H7 (cell line): Measurements from ENCODE around the gene PMCH. TPM values are rescaled to one million over a fixed set of nuclear protein-coding genes. Genes with fewer than 3 reads are reported as not detected.
"Not testable (repeated sequence)": the region's sequence is repeated elsewhere in the genome, so short reads cannot be mapped to it uniquely, and the experiment has no call there.

Experiments used
- DNase-seq: peaks from one replicate; pipeline ENCODE4 v3.0.0; 2012
- H3K27me3 ChIP-seq: 2 replicates; pipeline ENCODE4 v1.6.0; 2011; ENCODE audit warnings: mild to moderate bottlenecking, low read length; ENCODE audit not compliant: control insufficient read depth, insufficient read depth
- H3K36me3 ChIP-seq: replicated peaks from 2 replicates; pipeline ENCODE4 v1.5.1; 2011; ENCODE audit warnings: low read length; ENCODE audit not compliant: control insufficient read depth, insufficient read depth
- H3K4me3 ChIP-seq: 2 replicates; pipeline ENCODE4 v1.5.1; 2011; ENCODE audit warnings: low read depth, mild to moderate bottlenecking, control low read depth, low read length, moderate library complexity; ENCODE audit not compliant: insufficient read depth
- total RNA-seq: library from RNA; depleted of rRNA; stranded (reverse); fragments of >200 nt; shearing (Covaris generic); gene quantifications from 2 replicates; pipeline ENCODE4 v1.2.3, GENCODE V29; 2014; rRNA removed

Gene PMCH
- not detected in 2 replicates for total RNA-seq

- DNase-seq, result no peak
- H3K36me3 ChIP-seq, result no peaks in the 10 kb centered on the region
- no peaks in the 10 kb centered on the region for H3K27me3 ChIP-seq
- no peak within 1 kb of the TSS for H3K4me3 ChIP-seq
These were observed at the start of gene PMCH for GRCh38 chr12:102197789-102198188. Gene PMCH (minus strand): TSS chr12:102197833. CDS start chr12:102197770, 63 bp downstream.

GRCh38 chr12:102240859-102241258 is 43.2 kb upstream of the PMCH start:
- H3K27me3 ChIP-seq, DNase-seq, H3K36me3 ChIP-seq, H3K4me3 ChIP-seq: not testable (repeated sequence)

DNA sequence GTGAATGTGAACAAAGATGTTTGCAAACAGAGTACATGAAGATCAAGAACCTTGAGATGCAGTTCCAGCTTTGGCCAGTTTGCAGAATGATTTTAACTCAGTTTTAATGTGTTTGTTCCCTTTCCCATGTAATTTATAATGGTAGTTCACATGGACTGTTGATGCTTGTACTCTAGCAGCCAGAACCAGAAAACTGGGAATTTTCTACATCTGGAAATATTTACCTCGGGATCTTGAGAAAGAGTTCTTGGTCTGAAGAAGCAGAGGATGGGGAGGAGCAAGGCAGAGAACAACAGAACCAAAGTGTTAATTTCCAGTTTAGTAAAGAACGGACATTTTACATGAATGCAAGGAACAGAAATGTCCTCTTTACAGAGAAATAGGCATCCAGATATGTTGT is 37.0 kb upstream of the PMCH start:
- Histone ChIP-seq H3K27me3 (no peaks in the 10 kb centered on the region), H3K36me3 (no peaks in the 10 kb centered on the region), H3K4me3 (no peak overlapping the region)
- no peak for DNase-seq

- Histone ChIP-seq H3K4me3 (no peak overlapping the region), H3K27me3 (no peaks in the 10 kb centered on the region), H3K36me3 (no peaks in the 10 kb centered on the region)
- no peak for DNase-seq
These were observed 34.8 kb upstream of the PMCH start for GRCh38 chr12:102232446-102232845.

DNA sequence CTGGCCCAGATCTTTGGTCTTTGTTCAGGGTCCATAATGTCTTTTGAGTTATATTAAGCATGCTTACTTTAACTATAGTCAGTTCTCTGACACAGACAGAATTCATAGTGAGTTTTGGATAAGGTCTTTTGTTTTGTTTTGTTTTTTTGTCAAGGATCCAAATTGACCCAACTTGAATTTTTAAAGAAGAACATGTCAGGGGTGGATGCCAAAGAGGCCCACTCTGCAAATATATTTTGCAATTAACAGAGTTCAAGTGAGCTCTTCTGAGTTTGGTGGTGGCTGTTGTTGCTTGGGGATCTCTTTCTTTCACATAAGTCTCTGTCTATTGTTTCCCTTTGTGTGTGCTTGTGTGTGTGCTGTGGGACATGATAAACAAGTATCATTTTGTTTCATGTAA is 34.4 kb upstream of the PMCH start:
- no peak for DNase-seq
- no peaks in the 10 kb centered on the region for H3K36me3 ChIP-seq
- no peaks in the 10 kb centered on the region for H3K27me3 ChIP-seq
- H3K4me3 ChIP-seq, result no peak overlapping the region

DNA sequence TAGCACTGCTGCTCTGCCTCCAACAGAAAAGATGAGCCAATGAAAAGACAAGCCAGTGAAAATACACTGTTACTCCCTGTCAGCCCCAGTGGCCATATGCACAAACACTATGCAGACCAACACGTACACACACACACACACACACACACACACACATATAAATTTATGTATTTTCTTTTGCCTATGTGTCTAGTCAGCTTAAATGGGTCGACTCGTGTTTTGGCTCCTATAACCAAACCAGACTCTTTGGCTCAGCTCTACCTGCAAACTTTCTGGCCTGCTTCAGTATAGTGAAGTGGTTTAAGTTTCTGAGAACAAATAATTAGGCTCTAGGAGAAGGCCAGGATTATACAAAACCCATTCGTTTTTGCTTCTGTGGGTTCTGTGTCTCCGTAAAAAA is 30.3 kb upstream of the PMCH start:
- no peak for DNase-seq

GRCh38 chr12:102220736-102221135 is 23.1 kb upstream of the PMCH start:
- no peaks in the 10 kb centered on the region for H3K36me3 ChIP-seq
- no peak for DNase-seq
- H3K27me3 ChIP-seq, result no peaks in the 10 kb centered on the region
- H3K4me3 ChIP-seq, result no peak overlapping the region

More for the DNA sequence above, 30.3 kb upstream of the PMCH start:
- Histone ChIP-seq H3K36me3 (no peaks in the 10 kb centered on the region), H3K27me3 (no peaks in the 10 kb centered on the region), H3K4me3 (no peak overlapping the region)

DNA sequence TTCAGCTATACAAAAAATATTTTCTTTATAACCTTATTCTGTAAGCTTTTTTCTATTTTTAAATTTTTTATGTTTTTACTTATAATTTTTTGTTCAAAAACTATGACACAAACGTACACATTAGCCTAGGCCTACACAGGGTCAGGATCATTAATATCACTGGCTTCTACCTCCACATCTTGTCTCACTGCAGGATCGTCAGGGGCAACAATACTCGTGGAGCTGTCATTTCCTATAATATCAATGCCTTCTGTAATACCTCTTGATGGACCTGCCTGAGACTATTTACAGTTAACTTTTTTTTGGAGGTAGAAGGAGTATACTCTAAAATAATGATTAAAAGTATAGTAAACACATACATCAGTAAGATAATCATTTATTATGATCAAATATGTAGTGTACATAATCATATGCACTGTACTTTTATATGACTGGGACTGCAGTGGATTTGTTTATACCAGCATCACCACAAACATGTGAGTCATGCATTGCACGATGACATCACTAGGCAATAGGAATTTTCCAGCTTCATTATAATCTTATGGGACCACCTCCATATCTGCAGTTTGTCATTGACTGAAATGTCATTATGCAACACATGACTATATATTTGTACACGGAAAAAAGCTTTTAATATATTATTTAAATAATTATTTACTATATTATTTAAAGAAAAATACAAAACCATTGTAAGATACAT is 18.5 kb upstream of the PMCH start:
- no peaks in the 10 kb centered on the region for H3K36me3 ChIP-seq
- no peak for DNase-seq
- no peaks in the 10 kb centered on the region for H3K27me3 ChIP-seq
- H3K4me3 ChIP-seq, result no peak overlapping the region

DNA sequence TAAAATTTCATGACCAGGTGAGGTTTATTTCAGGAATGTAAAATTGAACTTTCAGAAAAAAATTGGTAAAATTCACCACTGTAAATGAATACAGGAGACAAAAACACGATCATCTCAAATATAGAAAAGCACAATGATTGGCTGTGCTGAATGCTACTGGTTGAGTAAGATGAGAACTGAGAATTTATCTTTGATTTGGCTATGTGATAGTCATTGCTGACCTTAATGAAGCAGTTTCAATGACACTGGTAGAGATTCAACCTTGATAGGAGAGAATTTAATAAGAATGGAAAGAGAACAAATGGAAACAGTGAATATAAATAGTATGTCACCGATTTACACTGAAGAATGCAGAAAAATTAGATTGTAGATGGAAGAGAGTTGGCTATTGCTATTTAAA is 6.4 kb upstream of the PMCH start:
- no peak for DNase-seq
- Histone ChIP-seq H3K36me3 (peaks cover 3% of the 10 kb centered on the region; the same call in 1 of the 2 replicates), H3K4me3 (no peak overlapping the region), H3K27me3 (no peaks in the 10 kb centered on the region)

DNA sequence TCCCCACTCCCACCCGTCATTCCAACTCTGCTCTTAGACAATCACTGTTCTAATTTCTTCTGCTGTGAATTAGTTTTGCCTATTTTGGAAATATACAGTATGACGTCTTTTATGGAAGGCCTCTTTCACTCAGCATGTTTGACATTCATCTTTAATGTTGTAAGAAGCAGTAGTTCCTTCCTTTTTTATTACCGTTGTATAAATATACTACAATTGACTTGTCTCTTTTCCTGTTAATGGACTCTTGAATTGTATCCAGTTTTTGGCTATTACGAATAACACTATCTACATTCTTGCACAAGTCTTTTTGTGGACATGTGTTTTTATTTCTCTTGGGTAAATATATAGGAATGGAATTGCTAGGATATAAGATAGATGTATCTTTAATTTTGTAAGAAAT is 4.9 kb upstream of the PMCH start:
- DNase-seq, result no peak
- peaks cover 2% of the 10 kb centered on the region; the same call in 1 of the 2 replicates for H3K36me3 ChIP-seq
- no peak overlapping the region for H3K4me3 ChIP-seq
- H3K27me3 ChIP-seq, result no peaks in the 10 kb centered on the region

DNA sequence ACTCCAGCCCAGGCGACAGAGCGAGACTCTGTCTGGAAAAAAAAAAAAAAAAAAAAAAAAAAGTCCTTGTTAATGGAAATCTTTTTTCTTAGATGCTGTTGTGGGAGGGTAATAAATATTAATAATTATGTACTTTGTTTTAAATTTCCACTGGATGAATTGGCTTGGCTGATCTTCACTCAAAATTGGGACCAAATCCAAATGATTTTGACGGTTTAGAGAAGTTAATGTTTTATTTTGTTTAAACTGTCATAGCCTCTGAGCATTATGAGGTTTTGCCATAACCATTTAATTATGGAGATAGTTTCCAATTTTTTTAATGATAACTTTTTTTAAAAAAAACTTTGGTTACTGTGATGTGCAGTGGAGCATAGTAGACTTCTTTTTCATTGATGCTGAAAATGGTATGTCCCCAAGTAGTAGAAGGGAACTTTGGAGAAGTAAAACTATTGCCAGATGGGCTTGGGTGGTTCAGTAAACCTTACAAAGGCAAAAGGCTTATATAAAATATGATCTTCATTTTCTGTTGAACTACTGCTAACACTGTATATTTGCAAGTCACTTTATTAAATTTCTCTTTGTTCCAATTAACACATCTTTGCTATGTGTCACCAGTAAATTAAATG is 3.9 kb upstream of the PMCH start:
- H3K27me3 ChIP-seq, result no peaks in the 10 kb centered on the region
- no peak for DNase-seq
- no peak overlapping the region for H3K4me3 ChIP-seq
- H3K36me3 ChIP-seq, result 0 out of 2 replicates have a peak, but pooled peaks cover 2% of the 10 kb centered on the region

- Histone ChIP-seq H3K4me3 (no peak overlapping the region), H3K36me3 (no peaks in the 10 kb centered on the region), H3K27me3 (no peaks in the 10 kb centered on the region)
- no peak for DNase-seq
These were observed 1.8 kb downstream of the PMCH start for GRCh38 chr12:102195826-102196225.

GRCh38 chr12:102182635-102183034 is 15.0 kb downstream of the PMCH start:
- no peaks in the 10 kb centered on the region for H3K27me3 ChIP-seq
- no peak overlapping the region for H3K4me3 ChIP-seq
- H3K36me3 ChIP-seq, result 0 out of 2 replicates have a peak, but pooled peaks cover 1% of the 10 kb centered on the region
- DNase-seq, result no peak

DNA sequence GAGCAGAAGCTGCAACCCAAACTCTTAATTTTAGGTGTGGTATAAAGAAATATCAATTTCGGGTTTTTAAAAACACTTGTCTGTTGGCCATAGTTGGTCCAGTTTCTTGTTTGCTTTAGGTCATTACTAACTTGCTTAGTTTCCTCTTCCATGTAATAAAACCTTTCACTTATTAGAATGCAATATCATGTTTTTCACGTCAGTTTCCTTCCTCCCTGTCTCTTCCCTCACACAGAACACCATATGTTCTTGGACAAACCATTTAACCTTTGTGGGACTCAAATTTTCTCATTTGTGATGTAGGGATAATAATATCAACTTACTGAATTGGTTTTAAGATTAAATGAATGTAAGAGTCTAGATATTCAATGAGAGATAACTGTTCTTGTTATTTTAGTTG is 22.9 kb downstream of the PMCH start:
- no peak overlapping the region for H3K4me3 ChIP-seq
- no peaks in the 10 kb centered on the region; the same call in 1 of the 2 replicates for H3K36me3 ChIP-seq
- no peak for DNase-seq
- H3K27me3 ChIP-seq, result no peaks in the 10 kb centered on the region

- H3K4me3 ChIP-seq, result no peak overlapping the region
- no peaks in the 10 kb centered on the region for H3K27me3 ChIP-seq
- no peak for DNase-seq
- H3K36me3 ChIP-seq, result no peaks in the 10 kb centered on the region; the same call in 1 of the 2 replicates
These were observed 23.5 kb downstream of the PMCH start for GRCh38 chr12:102174117-102174516.
